GM18868 (cell line): ENCODE measurements around the gene ANKRD13A.

Experiments
- ATAC-seq: cut with Tn5 transposase; IDR thresholded peaks from one replicate; pipeline ENCODE4 v1.9.1; 2021; ENCODE audit warnings: mild to moderate bottlenecking, moderate library complexity; ENCODE audit not compliant: unreplicated experiment

Gene ANKRD13A

DNA sequence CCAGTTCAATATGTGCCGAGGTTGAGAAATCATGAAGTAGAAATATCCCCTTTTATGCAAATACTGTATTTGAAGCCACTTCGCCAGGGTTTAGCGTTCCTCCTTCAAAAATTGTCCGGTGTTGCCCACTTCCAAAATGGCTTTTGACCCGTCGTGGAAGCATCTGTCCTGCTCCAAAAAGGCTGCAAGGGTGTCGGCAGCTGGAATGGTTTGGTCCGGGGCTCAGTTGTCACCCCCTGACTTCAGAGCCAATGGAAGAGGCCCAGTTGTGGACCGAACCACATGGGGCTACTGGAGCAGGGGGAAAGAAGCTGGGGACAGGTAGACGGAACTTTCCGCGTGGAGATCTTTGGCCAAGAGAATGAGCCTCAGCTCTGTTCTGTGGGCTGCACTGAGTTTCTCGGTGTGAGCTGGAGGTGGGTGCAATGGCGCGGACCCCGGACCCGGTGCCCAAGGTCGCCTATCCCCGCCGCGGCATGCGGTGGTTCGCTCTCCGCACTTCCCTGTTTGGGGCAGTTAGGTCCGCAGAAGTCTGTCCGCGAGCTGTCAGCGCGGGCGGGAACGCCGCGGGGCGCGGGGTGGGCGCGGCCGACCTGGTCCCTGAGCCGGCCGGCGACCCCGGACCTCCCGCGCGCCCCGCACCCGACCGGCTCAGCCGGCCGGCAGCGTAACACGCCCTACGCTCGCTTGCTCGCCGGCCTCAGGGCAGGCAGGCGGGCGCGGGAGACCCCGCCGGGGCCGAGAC, at the start of gene ANKRD13A:
Gene ANKRD13A, plus strand, starts transcription at position 527 of the 745 bp plus-strand sequence. CDS start 259 bp downstream, outside the sequence.
- ATAC-seq = peak; percentile 44

DNA sequence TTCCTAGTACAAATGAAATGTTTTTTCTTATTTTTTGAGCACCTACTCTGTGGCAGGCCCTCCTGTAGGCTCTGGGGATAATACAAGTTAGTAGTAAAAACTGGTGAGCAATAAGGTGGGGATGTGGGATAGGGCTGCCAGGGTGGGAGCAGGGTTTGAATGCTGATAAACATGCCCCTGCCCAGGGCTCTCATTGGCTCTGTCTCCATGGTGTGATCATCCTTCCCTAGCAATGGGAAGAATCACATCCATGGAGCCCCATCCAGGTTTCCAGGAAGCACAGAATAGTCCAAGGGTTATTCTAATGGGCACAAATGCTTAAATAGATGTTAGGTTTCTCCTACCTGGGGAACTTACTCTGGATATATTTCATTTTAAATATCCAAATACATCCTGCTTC, 48.6 kb upstream of the ANKRD13A start:
- ATAC-seq = no peak

DNA sequence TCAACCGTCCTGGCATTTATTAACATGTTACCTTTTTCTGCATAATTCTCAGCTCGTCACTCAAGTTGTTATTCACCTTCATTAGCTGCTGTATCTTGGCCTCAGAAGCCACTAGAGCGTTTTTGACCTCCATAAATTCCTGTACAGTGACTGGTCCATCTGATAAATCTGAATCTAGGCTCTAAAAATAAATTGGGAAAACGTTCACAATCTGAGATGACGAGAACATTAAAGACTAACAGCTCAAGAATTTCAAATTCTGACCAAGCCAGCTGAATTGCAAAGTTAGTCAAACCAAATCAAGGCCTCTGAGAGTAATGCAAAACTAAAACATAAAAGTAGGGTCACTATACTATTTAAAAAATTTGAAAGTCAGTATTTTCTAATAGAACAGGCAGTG, 48.1 kb upstream of the ANKRD13A start:
- no peak for ATAC-seq

- no peak for ATAC-seq
Observed at GRCh38 chr12:109951751-109952150, 47.5 kb upstream of the ANKRD13A start.

DNA sequence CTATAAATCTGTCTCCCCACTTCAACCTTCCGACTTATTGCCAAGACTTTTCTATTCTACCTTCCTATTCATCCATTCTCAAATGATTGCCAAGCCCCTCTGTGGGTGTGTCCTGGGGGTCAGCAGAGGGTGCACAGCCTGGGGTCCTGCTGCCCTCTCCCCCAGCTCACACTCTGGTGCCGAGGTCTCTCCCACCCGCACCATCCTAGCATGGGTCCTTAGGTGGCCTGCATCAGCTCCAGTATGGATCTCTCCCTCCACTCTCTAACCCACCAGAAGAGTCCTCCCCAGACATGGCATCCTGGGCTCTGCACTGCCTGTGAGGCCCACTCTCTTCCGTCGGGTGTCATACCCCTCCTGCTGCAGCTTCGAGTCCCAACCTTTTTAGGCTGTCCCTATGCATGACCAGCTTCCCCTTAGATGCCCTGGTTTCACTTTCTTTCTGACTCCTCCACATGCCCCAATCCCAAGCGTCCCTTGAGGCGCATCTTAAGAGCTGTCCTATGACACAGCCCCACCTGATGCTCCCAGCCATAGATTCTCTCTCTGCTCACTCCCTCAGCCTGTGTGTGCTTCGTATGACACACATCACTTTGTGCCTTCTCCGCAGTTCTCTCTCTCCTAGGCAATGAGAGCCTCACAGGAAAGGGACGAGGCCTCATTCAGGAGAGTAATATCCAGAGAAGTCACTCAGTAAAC, 46.9 kb upstream of the ANKRD13A start:
- ATAC-seq = no peak

DNA sequence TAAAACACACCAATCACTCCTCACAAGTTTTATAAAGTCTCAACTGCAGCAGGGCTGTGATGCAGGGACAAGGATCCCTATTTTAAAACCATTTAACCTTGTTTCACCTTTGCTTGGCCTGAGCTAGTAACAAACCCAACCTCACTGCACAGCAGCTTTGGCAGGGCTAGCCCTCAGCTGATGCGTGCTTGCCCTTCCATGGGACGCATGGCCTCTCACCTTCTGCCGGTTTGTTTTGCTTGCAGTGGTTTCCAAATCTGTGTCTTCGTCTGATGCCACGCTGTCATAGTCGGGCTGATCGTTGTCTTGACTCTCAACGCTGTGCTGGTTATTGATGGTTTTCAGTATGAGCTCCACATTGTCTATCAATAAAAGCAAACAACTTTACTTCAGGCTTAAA, 46.4 kb upstream of the ANKRD13A start:
- ATAC-seq = no peak

DNA sequence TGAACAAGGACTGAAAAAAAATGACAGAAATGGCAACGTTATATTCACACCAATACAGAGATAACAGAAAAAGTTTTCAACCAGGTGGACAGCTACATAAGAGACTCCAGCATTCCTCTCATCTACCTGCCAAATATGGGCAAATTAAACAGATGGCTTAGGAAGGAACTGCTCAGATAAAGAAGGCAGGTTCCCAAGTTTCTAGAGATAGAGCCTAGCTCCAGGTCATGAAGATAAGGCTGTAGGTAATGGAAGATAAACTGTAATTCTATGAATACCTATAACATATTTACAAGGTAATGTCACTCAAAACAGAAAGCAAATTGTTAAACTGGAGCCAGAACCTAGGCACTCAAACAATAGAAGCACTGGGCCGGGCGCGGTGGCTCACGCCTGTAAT, 45.6 kb upstream of the ANKRD13A start:
- no peak for ATAC-seq

GRCh38 chr12:109958374-109958773, 40.9 kb upstream of the ANKRD13A start:
- ATAC-seq = no peak

GRCh38 chr12:109959411-109960093, 39.7 kb upstream of the ANKRD13A start:
- ATAC-seq = no peak

- ATAC-seq = no peak
Observed at GRCh38 chr12:109961201-109961600, 38.0 kb upstream of the ANKRD13A start.

- no peak for ATAC-seq
Observed at GRCh38 chr12:109961612-109962011, 37.6 kb upstream of the ANKRD13A start.

DNA sequence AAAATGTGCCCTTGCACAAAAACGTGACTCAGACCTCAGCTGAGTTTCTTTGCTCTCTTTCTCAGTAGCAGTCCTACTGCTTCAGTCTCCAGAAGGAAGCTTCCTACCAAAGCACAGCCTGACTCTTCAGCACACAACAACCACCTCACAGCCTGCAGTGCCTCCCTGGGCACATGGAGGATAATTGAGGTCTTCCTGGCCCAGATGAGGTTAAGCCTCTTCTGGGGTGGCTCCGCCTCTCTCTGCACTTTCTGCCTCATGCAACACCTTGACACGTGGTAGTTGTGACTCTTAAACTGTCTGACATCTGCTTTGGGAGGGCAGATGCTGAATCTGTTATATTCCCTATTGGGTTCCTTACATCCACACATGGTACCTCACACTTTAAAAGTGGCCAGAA, 36.8 kb upstream of the ANKRD13A start:
- no peak for ATAC-seq

DNA sequence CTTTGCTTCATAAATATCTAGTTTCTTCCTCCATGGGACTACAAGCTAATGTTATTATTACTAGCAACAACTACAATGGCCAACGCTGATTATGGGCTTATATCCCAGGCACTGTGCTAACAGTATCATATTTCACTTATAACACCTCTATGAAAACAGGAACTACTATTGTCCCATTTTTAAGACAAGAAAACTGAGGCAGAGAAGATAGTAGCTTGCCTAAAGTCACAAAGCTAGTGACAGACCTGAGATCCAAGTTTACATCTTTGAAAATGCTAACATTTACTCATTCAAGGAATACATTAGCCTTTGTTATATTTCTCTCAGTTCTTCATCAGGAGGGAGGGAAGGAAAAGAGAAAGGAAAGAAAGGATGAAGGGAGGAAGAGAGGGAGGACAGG, 35.9 kb upstream of the ANKRD13A start:
- no peak for ATAC-seq

GRCh38 chr12:109963743-109964429, 35.3 kb upstream of the ANKRD13A start:
- no peak for ATAC-seq

DNA sequence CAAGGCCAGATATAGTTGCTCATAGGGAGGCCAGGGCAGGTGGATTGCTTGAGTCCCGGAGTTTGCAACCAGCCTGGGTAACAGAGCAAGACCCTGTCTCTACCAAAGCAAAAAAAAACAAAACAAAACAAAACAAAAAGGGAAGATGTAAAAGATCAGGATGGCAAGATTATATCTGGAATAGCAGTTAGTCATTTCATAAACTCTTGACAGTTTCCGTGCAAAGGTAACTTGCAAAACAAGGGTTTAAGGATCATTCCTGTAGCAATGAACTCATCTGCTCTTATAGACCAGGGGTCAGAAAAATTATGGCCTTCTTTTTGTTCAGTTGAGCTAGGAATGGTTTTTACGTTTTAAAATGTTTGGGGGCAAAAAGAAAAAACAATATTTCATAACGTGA, 32.7 kb upstream of the ANKRD13A start:
- no peak for ATAC-seq

DNA sequence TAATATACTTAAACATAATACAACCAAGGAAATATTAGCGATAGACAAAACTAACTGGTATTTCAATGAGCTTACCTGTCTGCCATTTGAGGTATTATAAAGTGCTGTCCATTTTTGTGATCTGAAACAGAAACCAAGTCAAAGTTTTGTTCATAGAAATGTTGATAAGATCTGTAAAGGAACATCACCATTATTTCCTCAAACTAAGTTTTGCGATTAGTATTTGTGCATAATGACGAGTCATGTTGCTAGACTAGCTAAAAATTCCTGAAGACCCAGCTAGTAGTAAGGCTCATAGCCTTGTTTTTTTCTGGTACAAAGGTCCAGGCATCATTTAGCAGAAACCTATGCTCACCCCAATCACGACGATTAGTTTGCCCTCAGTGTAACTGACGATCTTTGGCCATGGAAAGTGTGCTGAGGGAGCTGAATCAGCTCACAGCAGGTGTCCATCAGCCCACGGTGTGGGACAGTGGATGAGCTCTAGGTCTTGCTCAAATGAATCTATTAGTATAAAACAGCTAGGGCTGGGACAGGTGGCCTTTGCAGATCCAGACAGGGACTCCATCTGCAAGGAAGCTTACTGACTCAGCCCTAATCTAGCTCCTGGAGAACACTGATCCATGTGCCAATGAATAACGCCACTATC, 31.7 kb upstream of the ANKRD13A start:
- no peak for ATAC-seq

DNA sequence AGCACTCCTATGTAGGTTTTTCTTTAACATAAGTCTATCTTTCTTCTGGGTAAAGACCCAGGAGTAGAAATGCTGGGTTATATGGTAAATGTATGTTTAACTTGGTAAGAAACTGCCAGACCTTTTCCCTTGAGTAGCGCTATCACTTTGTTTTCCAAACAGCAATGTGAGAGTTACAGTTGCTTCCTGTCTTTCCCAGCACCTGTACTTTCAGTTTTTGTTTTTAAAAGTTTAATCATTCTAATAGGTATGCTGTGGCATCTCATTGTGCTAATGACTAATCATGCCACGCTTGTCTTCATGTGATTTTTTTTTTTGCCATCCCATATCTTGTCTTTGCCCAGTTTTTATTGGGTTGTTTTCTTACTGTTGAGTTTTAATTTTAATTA, 31.2 kb upstream of the ANKRD13A start:
- no peak for ATAC-seq

DNA sequence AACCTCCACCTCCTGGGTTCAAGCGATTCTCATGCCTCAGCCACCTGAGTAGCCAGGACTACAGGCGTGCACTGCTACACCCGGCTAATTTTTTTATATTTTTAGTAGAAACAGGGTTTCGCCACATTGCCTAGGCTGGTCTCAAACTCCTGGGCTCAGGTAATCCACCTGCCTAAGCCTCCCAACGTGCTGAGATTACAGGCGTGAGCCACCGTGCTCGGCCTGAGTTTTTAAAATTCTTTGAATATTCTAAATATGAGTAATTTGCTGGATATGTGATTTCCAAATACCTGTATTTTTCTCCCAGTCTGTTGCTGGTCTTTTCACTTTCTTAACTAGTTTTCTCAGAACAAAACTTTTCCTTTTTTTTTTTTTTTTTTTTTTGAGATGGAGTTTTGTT, 30.4 kb upstream of the ANKRD13A start:
- no peak for ATAC-seq

DNA sequence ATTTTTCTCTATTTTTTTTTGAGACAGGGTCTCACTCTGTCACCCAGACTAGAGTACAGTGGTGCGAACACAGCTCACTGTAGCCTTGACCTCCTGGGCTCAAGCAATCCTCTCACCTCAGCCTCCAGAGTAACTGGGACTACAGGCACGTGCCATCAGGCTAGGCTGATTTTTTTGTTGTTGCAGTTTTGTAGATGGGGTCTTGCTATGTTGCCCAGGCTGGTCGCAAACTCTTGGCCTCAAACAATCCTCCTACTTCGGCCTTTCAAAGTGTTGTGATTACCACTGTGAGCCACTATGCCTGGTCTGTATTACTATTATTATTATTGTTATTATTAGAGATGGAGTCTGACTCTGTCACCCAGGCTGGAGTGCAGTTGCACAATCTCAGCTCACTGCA, 26.4 kb upstream of the ANKRD13A start:
- ATAC-seq = no peak

DNA sequence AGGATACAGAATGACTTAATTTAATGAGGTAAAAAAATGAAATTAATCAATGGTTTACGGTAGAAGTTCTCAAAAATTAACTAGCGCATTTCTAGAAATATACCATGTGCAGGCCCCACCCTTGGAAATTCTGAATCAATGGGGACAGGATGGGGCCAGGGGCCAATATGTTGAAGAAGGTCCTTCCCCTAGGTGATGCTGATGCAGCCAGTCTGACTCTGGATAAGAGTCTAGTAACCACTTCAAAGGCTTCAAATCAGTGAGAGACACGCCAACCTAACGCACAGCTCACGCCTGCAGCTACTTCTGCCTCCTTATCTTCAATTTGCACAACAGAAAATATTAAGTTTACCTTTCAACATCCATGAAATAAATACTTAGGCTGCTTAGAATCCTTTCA, 17.9 kb upstream of the ANKRD13A start:
- ATAC-seq = no peak

DNA sequence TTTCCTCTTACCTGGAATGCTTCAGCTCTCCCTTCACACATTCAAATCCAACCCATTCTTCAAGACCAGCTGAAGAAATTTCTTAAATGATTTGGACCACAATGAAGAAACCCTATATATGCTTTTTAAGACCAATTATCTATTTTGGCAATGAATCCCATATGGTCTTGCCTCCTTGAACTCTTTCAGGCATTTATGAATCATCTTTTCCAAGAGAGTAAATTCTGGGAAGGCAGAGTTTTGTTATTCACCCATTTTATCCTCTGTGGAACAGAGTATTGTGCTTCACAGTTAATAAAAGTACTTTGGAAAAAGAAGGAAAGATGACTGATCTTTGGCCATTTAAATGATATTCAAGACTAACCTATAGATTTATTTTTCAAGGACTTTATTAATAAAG, 17.0 kb upstream of the ANKRD13A start:
- no peak for ATAC-seq
